Astrocyte (in vitro differentiated cells and primary cell): ENCODE results near the gene ALOXE3. TPM values are rescaled to one million over a fixed set of nuclear protein-coding genes. Genes with fewer than 3 reads are reported as not detected.

Experiments
- DNase-seq: peaks from one replicate; pipeline ENCODE4 v3.0.0-alpha.2; 2010; ENCODE audit warnings: low read depth
- FAIRE-seq: peaks from 2 replicates; lab custom pipeline; 2011; peaks lifted over from hg19 to GRCh38; lab: Jason Lieb, UNC
- H2AFZ ChIP-seq: 2 replicates; pipeline ENCODE4 v1.6.0; 2012; ENCODE audit warnings: low read depth, low read length, inconsistent platforms
- H3K27ac ChIP-seq: 2 replicates; pipeline ENCODE4 v1.5.1; 2011; ENCODE audit warnings: low read depth, low read length, inconsistent platforms
- H3K27me3 ChIP-seq: 2 replicates; pipeline ENCODE4 v1.6.0; 2011; ENCODE audit warnings: low read length, inconsistent platforms; ENCODE audit not compliant: insufficient read depth
- H3K36me3 ChIP-seq: 2 replicates; pipeline ENCODE4 v1.5.1; 2011; ENCODE audit warnings: low read length, inconsistent platforms; ENCODE audit not compliant: insufficient read depth
- H3K4me1 ChIP-seq: 2 replicates; pipeline ENCODE4 v1.5.1; 2011; ENCODE audit warnings: low read length, inconsistent platforms; ENCODE audit not compliant: insufficient read depth
- H3K4me2 ChIP-seq: 2 replicates; pipeline ENCODE4 v1.6.0; 2012; ENCODE audit warnings: low read length, inconsistent platforms
- H3K4me3 ChIP-seq: 2 replicates; pipeline ENCODE4 v1.5.1; 2011; ENCODE audit warnings: low read depth, mild to moderate bottlenecking, low read length, inconsistent platforms; ENCODE audit not compliant: insufficient read depth
- H3K79me2 ChIP-seq: 2 replicates; pipeline ENCODE4 v1.6.0; 2012; ENCODE audit warnings: mild to moderate bottlenecking, low read length, inconsistent platforms; ENCODE audit not compliant: insufficient read depth
- H3K9ac ChIP-seq: 2 replicates; pipeline ENCODE4 v1.6.0; 2012; ENCODE audit warnings: mild to moderate bottlenecking, low read length, inconsistent platforms
- H3K9me3 ChIP-seq: 2 replicates; pipeline ENCODE4 v1.5.1; 2012; ENCODE audit warnings: low read depth, mild to moderate bottlenecking, low read length, inconsistent platforms; ENCODE audit not compliant: insufficient read depth
- H4K20me1 ChIP-seq: 2 replicates; pipeline ENCODE4 v1.6.0; 2012; ENCODE audit warnings: low read length, inconsistent platforms; ENCODE audit not compliant: insufficient read depth
- H3K27ac Mint-ChIP-seq: one replicate; pipeline ENCODE4 v1.8.0; 2021; ENCODE audit warnings: mild to moderate bottlenecking, mixed read lengths; ENCODE audit not compliant: unreplicated experiment
- H3K27me3 Mint-ChIP-seq: one replicate; pipeline ENCODE4 v1.8.0; 2021; ENCODE audit warnings: low read depth, mixed read lengths; ENCODE audit not compliant: unreplicated experiment
- H3K36me3 Mint-ChIP-seq: one replicate; pipeline ENCODE4 v1.8.0; 2021; ENCODE audit warnings: low read depth, mixed read lengths; ENCODE audit not compliant: unreplicated experiment
- H3K4me1 Mint-ChIP-seq: one replicate; pipeline ENCODE4 v1.8.0; 2021; ENCODE audit warnings: low read depth, mixed read lengths; ENCODE audit not compliant: unreplicated experiment
- H3K4me3 Mint-ChIP-seq: one replicate; pipeline ENCODE4 v1.8.0; 2021; ENCODE audit warnings: mild to moderate bottlenecking, moderate library complexity, mixed read lengths; ENCODE audit not compliant: unreplicated experiment
- H3K9me3 Mint-ChIP-seq: one replicate; pipeline ENCODE4 v1.8.0; 2021; ENCODE audit warnings: mild to moderate bottlenecking, mixed read lengths; ENCODE audit not compliant: unreplicated experiment
- CTCF ChIP-seq: IDR thresholded peaks from 2 replicates; pipeline ENCODE4 v1.5.1; 2011; ENCODE audit warnings: low read depth, mild to moderate bottlenecking, inconsistent platforms, low read length, moderate library complexity; ENCODE audit not compliant: insufficient read depth
- EZH2 ChIP-seq: IDR thresholded peaks from 2 replicates; pipeline ENCODE4 v1.6.1; 2012; ENCODE audit warnings: mild to moderate bottlenecking, low read length, inconsistent platforms; ENCODE audit not compliant: insufficient read depth
- total RNA-seq: library from RNA; stranded (reverse); gene quantifications from 2 replicates; pipeline ENCODE4 v1.2.1, GENCODE V29; 2021

ALOXE3 gene
- total RNA-seq, 1 donor from 2014 or later: 0.82 TPM

GRCh38 chr17:8124350-8125153 is 6.2 kb upstream of the ALOXE3 start:
- Histone ChIP-seq H3K9me3 (no peaks in the 10 kb centered on the region), H4K20me1 (peaks cover 15% of the 10 kb centered on the region), H3K4me1 (peaks cover 47% of the 10 kb centered on the region), H3K9ac (no peak overlapping the region), H3K27ac (no peak overlapping the region), H3K27me3 (peaks cover 20% of the 10 kb centered on the region), H3K79me2 (no peaks in the 10 kb centered on the region), H2AFZ (peak overlapping the region; percentile 20), H3K4me3 (peak overlapping the region; percentile 60), H3K36me3 (no peaks in the 10 kb centered on the region), H3K4me2 (peak overlapping the region; percentile 97)
- H3K9me3 Mint-ChIP-seq: no peaks in the 10 kb centered on the region
- DNase-seq: no peak
- TF ChIP-seq CTCF: no peak
- TF ChIP-seq EZH2: no peak
- peak overlapping the region; percentile 83 for H3K4me3 Mint-ChIP-seq
- no peak overlapping the region for H3K27ac Mint-ChIP-seq
- peaks cover 41% of the 10 kb centered on the region for H3K27me3 Mint-ChIP-seq
- FAIRE-seq: no peak
- H3K36me3 Mint-ChIP-seq: no peaks in the 10 kb centered on the region
- peaks cover 14% of the 10 kb centered on the region for H3K4me1 Mint-ChIP-seq

GRCh38 chr17:8123695-8124349 is 5.5 kb upstream of the ALOXE3 start, which contains the start of gene HES7:
Gene HES7, minus strand, starts transcription at chr17:8124106. Its CDS starts 22 bp downstream, at chr17:8124084.
- Mint-ChIP-seq H3K27ac (peak within 1 kb of the TSS; percentile 48), H3K36me3 (no peaks in the 10 kb centered on the region), H3K4me1 (peaks cover 14% of the 10 kb centered on the region), H3K9me3 (no peaks in the 10 kb centered on the region), H3K27me3 (peaks cover 36% of the 10 kb centered on the region), H3K4me3 (peak within 1 kb of the TSS; percentile 83)
- FAIRE-seq (no peak), DNase-seq (no peak)
- Histone ChIP-seq H3K27ac (no peak within 1 kb of the TSS), H3K27me3 (peaks cover 20% of the 10 kb centered on the region), H2AFZ (peak within 1 kb of the TSS; percentile 85), H3K4me3 (peak within 1 kb of the TSS; percentile 60), H3K9me3 (no peaks in the 10 kb centered on the region), H3K4me1 (peaks cover 47% of the 10 kb centered on the region), H4K20me1 (peaks cover 15% of the 10 kb centered on the region), H3K9ac (peak within 1 kb of the TSS; percentile 49), H3K79me2 (no peaks in the 10 kb centered on the region), H3K36me3 (no peaks in the 10 kb centered on the region), H3K4me2 (peak within 1 kb of the TSS; percentile 97)
- peak; percentile 42 for TF ChIP-seq EZH2
- no peak for TF ChIP-seq CTCF
